MM.1S (cell line): ENCODE data around the gene HDAC6.

Source experiments
- DNase-seq: peaks from one replicate; pipeline ENCODE4 v3.0.0-alpha.2; 2015
- H2AFZ ChIP-seq: fragments of 300-600 bp; sonication (generic); 2 replicates; pipeline ENCODE4 v1.6.0; 2016; ENCODE audit warnings: antibody characterized with exemption, low read length
- H3F3A ChIP-seq: fragments of 300-600 bp; sonication (generic); 2 replicates; pipeline ENCODE4 v1.6.1; 2016; ENCODE audit warnings: mild to moderate bottlenecking, antibody characterized with exemption, low read length, moderate library complexity, mixed read lengths; ENCODE audit not compliant: insufficient read depth
- H3K27ac ChIP-seq: fragments of 300-600 bp; sonication (generic); 2 replicates; pipeline ENCODE4 v1.5.1; 2016; ENCODE audit warnings: mild to moderate bottlenecking, low read length
- H3K27me3 ChIP-seq: fragments of 300-600 bp; sonication (generic); replicated peaks from 2 replicates; pipeline ENCODE4 v1.6.0; 2016; ENCODE audit warnings: low read length; ENCODE audit not compliant: insufficient read depth
- H3K36me3 ChIP-seq: fragments of 300-600 bp; sonication (generic); replicated peaks from 2 replicates; pipeline ENCODE4 v1.6.1; 2016; ENCODE audit warnings: mild to moderate bottlenecking, low read length, mixed read lengths; ENCODE audit not compliant: insufficient read depth
- H3K4me1 ChIP-seq: fragments of 300-600 bp; sonication (generic); 2 replicates; pipeline ENCODE4 v1.6.1; 2016; ENCODE audit warnings: low read length, mixed read lengths
- H3K4me2 ChIP-seq: fragments of 300-600 bp; sonication (generic); 2 replicates; pipeline ENCODE4 v1.6.0; 2016; ENCODE audit warnings: low read depth, low read length
- H3K4me3 ChIP-seq: fragments of 300-600 bp; sonication (generic); 2 replicates; pipeline ENCODE4 v1.5.1; 2016; ENCODE audit warnings: low read length, mixed read lengths
- H3K79me2 ChIP-seq: fragments of 300-600 bp; sonication (generic); 2 replicates; pipeline ENCODE4 v1.6.1; 2016; ENCODE audit warnings: mixed run types, low read length, mixed read lengths
- H3K9ac ChIP-seq: fragments of 300-600 bp; sonication (generic); 2 replicates; pipeline ENCODE4 v1.6.1; 2016; ENCODE audit warnings: low read length, mixed read lengths
- H3K9me2 ChIP-seq: fragments of 300-600 bp; sonication (generic); replicated peaks from 2 replicates; pipeline ENCODE4 v1.6.1; 2016; ENCODE audit warnings: mild to moderate bottlenecking, low read length, mixed read lengths; ENCODE audit not compliant: insufficient read depth
- H3K9me3 ChIP-seq: fragments of 300-600 bp; sonication (generic); replicated peaks from 2 replicates; pipeline ENCODE4 v1.6.1; 2016; ENCODE audit warnings: mild to moderate bottlenecking, low read length, mixed read lengths; ENCODE audit not compliant: insufficient read depth
- H4K20me1 ChIP-seq: fragments of 300-600 bp; sonication (generic); 2 replicates; pipeline ENCODE4 v1.6.1; 2016; ENCODE audit warnings: mild to moderate bottlenecking, low read length, moderate library complexity, mixed read lengths; ENCODE audit not compliant: insufficient read depth
- EZH2 ChIP-seq: fragments of 300-600 bp; sonication (generic); optimal IDR thresholded peaks from 2 replicates; pipeline ENCODE3; 2017; ENCODE audit warnings: low read depth, mild to moderate bottlenecking, antibody characterized with exemption, low read length, mixed read lengths
- EZH2phosphoT487 ChIP-seq: fragments of 300-600 bp; sonication (generic); IDR thresholded peaks from 2 replicates; pipeline ENCODE4 v1.6.1; 2018; ENCODE audit warnings: antibody characterized with exemption, low read length
- TF ChIP-seq, protein P1 (sequence below): fragments of 300-600 bp; sonication (generic); IDR thresholded peaks from 2 replicates; pipeline ENCODE4 v1.5.1; 2016; ENCODE audit warnings: antibody characterized with exemption, low read length, mixed read lengths

The HDAC6 gene

DNA sequence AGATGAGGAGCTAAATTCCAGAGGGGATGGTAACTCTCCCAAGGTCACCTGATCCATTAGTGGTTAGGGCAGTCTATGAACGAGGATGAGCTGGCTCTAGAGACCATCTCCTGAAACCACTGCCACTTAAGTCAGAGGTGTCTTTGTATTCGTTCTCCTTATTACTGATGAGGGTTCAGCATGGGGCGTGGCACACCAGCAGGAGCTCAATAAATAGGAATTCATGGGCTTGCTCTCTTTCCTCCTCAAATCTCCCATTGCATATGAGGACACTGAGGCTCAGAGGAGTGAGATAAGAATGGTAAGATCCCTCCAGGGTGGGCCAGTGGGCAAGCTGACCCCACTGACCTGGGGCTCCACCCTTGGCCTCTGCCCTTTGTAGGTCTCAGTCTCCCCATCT is 17.1 kb upstream of the HDAC6 start:
- no peaks in the 10 kb centered on the region for H3K4me1 ChIP-seq
- no peaks in the 10 kb centered on the region for H3K9me3 ChIP-seq
- H3K4me2 ChIP-seq, result no peak overlapping the region
- no peaks in the 10 kb centered on the region for H4K20me1 ChIP-seq
- no peaks in the 10 kb centered on the region for H3F3A ChIP-seq
- no peak overlapping the region for H3K4me3 ChIP-seq
- H3K27me3 ChIP-seq, result no peaks in the 10 kb centered on the region
- H3K9ac ChIP-seq, result no peak overlapping the region
- no peak for DNase-seq
- H2AFZ ChIP-seq, result no peak overlapping the region
- H3K36me3 ChIP-seq, result no peaks in the 10 kb centered on the region
- H3K9me2 ChIP-seq, result no peaks in the 10 kb centered on the region
- no peaks in the 10 kb centered on the region for H3K79me2 ChIP-seq
- no peak overlapping the region for H3K27ac ChIP-seq
- TF ChIP-seq EZH2phosphoT487 (no peak), EZH2 (no peak)
- TF ChIP-seq, protein P1, sequence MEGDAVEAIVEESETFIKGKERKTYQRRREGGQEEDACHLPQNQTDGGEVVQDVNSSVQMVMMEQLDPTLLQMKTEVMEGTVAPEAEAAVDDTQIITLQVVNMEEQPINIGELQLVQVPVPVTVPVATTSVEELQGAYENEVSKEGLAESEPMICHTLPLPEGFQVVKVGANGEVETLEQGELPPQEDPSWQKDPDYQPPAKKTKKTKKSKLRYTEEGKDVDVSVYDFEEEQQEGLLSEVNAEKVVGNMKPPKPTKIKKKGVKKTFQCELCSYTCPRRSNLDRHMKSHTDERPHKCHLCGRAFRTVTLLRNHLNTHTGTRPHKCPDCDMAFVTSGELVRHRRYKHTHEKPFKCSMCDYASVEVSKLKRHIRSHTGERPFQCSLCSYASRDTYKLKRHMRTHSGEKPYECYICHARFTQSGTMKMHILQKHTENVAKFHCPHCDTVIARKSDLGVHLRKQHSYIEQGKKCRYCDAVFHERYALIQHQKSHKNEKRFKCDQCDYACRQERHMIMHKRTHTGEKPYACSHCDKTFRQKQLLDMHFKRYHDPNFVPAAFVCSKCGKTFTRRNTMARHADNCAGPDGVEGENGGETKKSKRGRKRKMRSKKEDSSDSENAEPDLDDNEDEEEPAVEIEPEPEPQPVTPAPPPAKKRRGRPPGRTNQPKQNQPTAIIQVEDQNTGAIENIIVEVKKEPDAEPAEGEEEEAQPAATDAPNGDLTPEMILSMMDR, result no peak

DNA sequence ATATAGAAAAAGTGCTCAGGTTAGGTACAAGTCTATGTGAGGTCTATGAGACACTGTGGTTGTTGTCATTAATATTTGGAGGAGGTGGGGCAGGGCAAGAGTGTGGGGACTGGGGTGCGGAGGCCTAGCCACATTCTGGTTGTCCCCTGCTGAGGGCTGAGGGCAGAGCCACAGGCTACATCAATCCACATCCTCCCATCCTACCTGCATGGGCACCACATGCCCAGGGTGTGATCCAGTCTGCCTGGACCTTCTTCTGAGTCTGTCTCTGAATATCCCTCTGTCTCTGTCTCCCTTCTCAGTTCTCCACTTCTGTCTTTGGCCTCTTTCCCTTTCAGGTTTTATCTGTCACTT is 16.7 kb upstream of the HDAC6 start:
- Histone ChIP-seq H3K4me1 (no peaks in the 10 kb centered on the region), H4K20me1 (no peaks in the 10 kb centered on the region), H2AFZ (no peak overlapping the region), H3K27ac (no peak overlapping the region), H3K4me3 (no peak overlapping the region), H3K9me3 (no peaks in the 10 kb centered on the region), H3K27me3 (no peaks in the 10 kb centered on the region), H3K9me2 (no peaks in the 10 kb centered on the region), H3K9ac (no peak overlapping the region), H3K79me2 (no peaks in the 10 kb centered on the region), H3K36me3 (no peaks in the 10 kb centered on the region), H3F3A (no peaks in the 10 kb centered on the region), H3K4me2 (no peak overlapping the region)
- DNase-seq, result no peak
- TF ChIP-seq, protein P1, result no peak
- TF ChIP-seq EZH2phosphoT487, result no peak
- no peak for TF ChIP-seq EZH2

DNA sequence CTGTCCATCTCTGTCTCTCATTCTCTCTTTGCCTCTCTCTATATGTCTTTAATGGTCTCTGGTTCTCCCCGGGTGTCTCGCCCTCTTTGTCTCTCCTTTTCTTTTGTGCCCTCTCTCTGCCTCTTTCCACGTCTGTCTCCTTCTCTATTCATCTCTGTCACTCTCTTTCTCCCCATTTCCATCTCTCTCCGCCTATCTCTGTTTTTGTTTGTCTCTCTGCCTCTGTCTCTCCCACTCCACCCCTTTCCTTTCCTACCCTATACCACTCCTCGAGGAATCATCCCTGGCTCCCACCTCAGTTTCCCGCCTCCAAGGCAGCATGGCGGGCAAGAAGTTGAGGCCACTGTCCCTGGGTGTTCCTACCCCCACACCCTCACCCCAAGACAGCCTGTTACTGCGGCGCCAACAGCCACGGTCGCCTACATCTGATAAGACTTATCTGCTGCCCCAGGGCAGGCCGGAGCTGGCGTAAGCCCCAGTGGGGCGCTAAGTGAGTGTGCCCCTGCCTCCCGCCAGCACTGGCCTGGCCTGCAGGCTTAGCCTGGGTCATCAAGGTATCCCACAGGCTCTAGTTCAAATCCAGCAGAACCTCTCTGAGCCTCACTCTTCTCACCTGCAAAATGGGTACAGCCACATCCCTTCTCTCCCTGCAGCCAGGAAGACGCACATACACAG is 16.2 kb upstream of the HDAC6 start:
- Histone ChIP-seq H3K4me2 (no peak overlapping the region), H3K36me3 (no peaks in the 10 kb centered on the region), H3K27me3 (no peaks in the 10 kb centered on the region), H3K4me1 (no peaks in the 10 kb centered on the region), H3K9me2 (no peaks in the 10 kb centered on the region), H3K4me3 (no peak overlapping the region), H2AFZ (no peak overlapping the region), H3K27ac (no peak overlapping the region), H3K9me3 (no peaks in the 10 kb centered on the region), H3K79me2 (no peaks in the 10 kb centered on the region), H3K9ac (no peak overlapping the region), H4K20me1 (no peaks in the 10 kb centered on the region), H3F3A (no peaks in the 10 kb centered on the region)
- DNase-seq, result no peak
- no peak for TF ChIP-seq EZH2phosphoT487
- TF ChIP-seq, protein P1, result no peak
- TF ChIP-seq EZH2, result no peak
